Measurements from ENCODE around the gene TIMM17B. TPM values are rescaled to one million over a fixed set of nuclear protein-coding genes. Genes with fewer than 3 reads are reported as not detected.

Gene TIMM17B
- total RNA-seq: 17.8 and 19.7 TPM in 2 replicates

GRCh38 chrX:48897625-48898306 is at the start of gene TIMM17B, which contains the start of gene PQBP1:
TIMM17B (minus strand) TSS chrX:48897768; CDS start chrX:48897749, 19 bp downstream.
PQBP1 (plus strand) TSS chrX:48897930; CDS start chrX:48898510, 580 bp downstream.

GRCh38 chrX:48918643-48919340 is 21.2 kb upstream of the TIMM17B start, which contains the start of gene PIM2:
PIM2 (minus strand) TSS chrX:48919024; CDS start chrX:48918834, 190 bp downstream.

GRCh38 chrX:48911412-48912182 is 14.0 kb upstream of the TIMM17B start, which contains the start of gene SLC35A2:
SLC35A2 (minus strand) TSS chrX:48911646; CDS start chrX:48911636, 10 bp downstream.

Other genes with a start within 250 kb of the TIMM17B start
- gene WAS, start 214.0 kb downstream of the TIMM17B start, total RNA-seq: 1.1 and 1.6 TPM in 2 replicates
- gene SUV39H1, start 201.0 kb downstream of the TIMM17B start, total RNA-seq: 2.7 and 6.2 TPM in 2 replicates
- gene GLOD5, start 136.0 kb downstream of the TIMM17B start, total RNA-seq: not detected in 2 replicates
- not detected in 2 replicates for gene GATA1, start 111.2 kb downstream of the TIMM17B start, total RNA-seq
- gene HDAC6, start 95.7 kb downstream of the TIMM17B start, total RNA-seq: 23.3 and 42.3 TPM in 2 replicates
- not detected in 2 replicates for gene ERAS, start 71.3 kb downstream of the TIMM17B start, total RNA-seq
- gene PCSK1N, start 62.2 kb downstream of the TIMM17B start, total RNA-seq: 1.0 and 1.4 TPM in 2 replicates
- 53.7 and 56.3 TPM in 2 replicates for gene PQBP1, start 162 bp upstream of the TIMM17B start, total RNA-seq
- gene SLC35A2, start 13.9 kb upstream of the TIMM17B start, total RNA-seq: 21.3 and 23.8 TPM in 2 replicates
- gene PIM2, start 21.3 kb upstream of the TIMM17B start, total RNA-seq: 1.4 and 2.1 TPM in 2 replicates
- gene OTUD5, start 59.8 kb upstream of the TIMM17B start, total RNA-seq: 33.8 and 40.0 TPM in 2 replicates
- gene KCND1, start 74.1 kb upstream of the TIMM17B start, total RNA-seq: 5.0 and 5.3 TPM in 2 replicates
- gene GRIPAP1, start 104.5 kb upstream of the TIMM17B start, total RNA-seq: 13.2 and 14.8 TPM in 2 replicates
- 73.1 and 84.2 TPM in 2 replicates for gene TFE3, start 145.6 kb upstream of the TIMM17B start, total RNA-seq
- 2.0 and 2.5 TPM in 2 replicates for gene CCDC120, start 161.2 kb upstream of the TIMM17B start, total RNA-seq
- 34.3 and 36.7 TPM in 2 replicates for gene PRAF2, start 176.2 kb upstream of the TIMM17B start, total RNA-seq
- 64.5 and 72.1 TPM in 2 replicates for gene WDR45, start 182.1 kb upstream of the TIMM17B start, total RNA-seq
- gene GPKOW, start 226.0 kb upstream of the TIMM17B start, total RNA-seq: 16.2 and 17.3 TPM in 2 replicates